NCI-H128 (cell line): ENCODE measurements around the gene HOXD3.

Experiments used
- DNase-seq: peaks from one replicate; lab custom pipeline; 2025; ENCODE audit not compliant: unreplicated experiment; lab: John Stamatoyannopoulos, UW

The HOXD3 gene

GRCh38 chr2:176121190-176122051, 35.7 kb upstream of the HOXD3 start:
- no peak for DNase-seq

- DNase-seq, result no peak
Measured at GRCh38 chr2:176122052-176122682, 34.9 kb upstream of the HOXD3 start.

GRCh38 chr2:176122683-176123410, 34.3 kb upstream of the HOXD3 start, which contains the start of gene HOXD9:
Gene HOXD9 (plus strand): TSS chr2:176122719. CDS start chr2:176122769, 50 bp downstream.
- DNase-seq, result no peak

GRCh38 chr2:176123411-176124109, 33.5 kb upstream of the HOXD3 start:
- DNase-seq, result no peak

GRCh38 chr2:176124110-176124946, 32.8 kb upstream of the HOXD3 start:
- DNase-seq, result no peak

GRCh38 chr2:176124947-176125771, 31.9 kb upstream of the HOXD3 start:
- no peak for DNase-seq

GRCh38 chr2:176125772-176126054, 31.4 kb upstream of the HOXD3 start:
- no peak for DNase-seq

- no peak for DNase-seq
Measured at GRCh38 chr2:176126929-176127773, 30.0 kb upstream of the HOXD3 start.

- DNase-seq, result no peak
Measured at GRCh38 chr2:176127774-176128072, 29.4 kb upstream of the HOXD3 start.

- no peak for DNase-seq
Measured at GRCh38 chr2:176128172-176128981, 28.7 kb upstream of the HOXD3 start.

- peak; percentile 42 for DNase-seq
Measured at GRCh38 chr2:176128982-176129796, 27.9 kb upstream of the HOXD3 start, which contains the start of gene HOXD8. Gene HOXD8 (plus strand): TSS chr2:176129705. CDS start chr2:176130367, 662 bp downstream.

- DNase-seq, result no peak
Measured at GRCh38 chr2:176129813-176130146, 27.3 kb upstream of the HOXD3 start.

GRCh38 chr2:176130147-176130956, 26.8 kb upstream of the HOXD3 start:
- DNase-seq, result no peak

GRCh38 chr2:176130957-176131847, 25.9 kb upstream of the HOXD3 start:
- DNase-seq, result no peak

- DNase-seq, result no peak
Measured at GRCh38 chr2:176131848-176132158, 25.3 kb upstream of the HOXD3 start.
